Choroid plexus epithelial cell (primary cell): ENCODE results near the gene SLC25A44.
A peak's percentile ranks its signal among the peaks of the same experiment; 100 is the strongest.

Source experiments
- DNase-seq: peaks from one replicate; pipeline ENCODE4 v3.0.0-alpha.2; 2010; ENCODE audit warnings: low read depth
- H3K4me3 ChIP-seq: 2 replicates; pipeline ENCODE4 v1.5.1; 2011; ENCODE audit warnings: low read depth, mild to moderate bottlenecking, control low read depth, low read length, moderate library complexity
- CTCF ChIP-seq: conservative IDR thresholded peaks from 2 replicates; pipeline ENCODE4 v1.5.1; 2011; ENCODE audit warnings: low read depth, mild to moderate bottlenecking, control low read depth, inconsistent platforms, low read length, moderate library complexity

Gene SLC25A44

GRCh38 chr1:156257711-156258110 lies 63.8 kb downstream of the SLC25A44 start:
- H3K4me3 ChIP-seq: no peak overlapping the region

GRCh38 chr1:156258859-156259258 lies 65.0 kb downstream of the SLC25A44 start:
- TF ChIP-seq CTCF: no peak
- DNase-seq: no peak
- no peak overlapping the region for H3K4me3 ChIP-seq

More at GRCh38 chr1:156257711-156258110, 63.8 kb downstream of the SLC25A44 start:
- DNase-seq: no peak
- no peak for TF ChIP-seq CTCF

- no peak overlapping the region for H3K4me3 ChIP-seq
- peak; percentile 37 for TF ChIP-seq CTCF
- DNase-seq: peak; percentile 34
Measured at GRCh38 chr1:156259805-156260204, 65.9 kb downstream of the SLC25A44 start.

GRCh38 chr1:156260896-156261295 lies 67.0 kb downstream of the SLC25A44 start:
- no peak for TF ChIP-seq CTCF
- no peak overlapping the region for H3K4me3 ChIP-seq
- DNase-seq: no peak
